Effector memory CD4-positive, alpha-beta T cell (primary cell): Measurements from ENCODE around the gene DCDC2.
"Not testable (repeated sequence)": the region's sequence is repeated elsewhere in the genome, so short reads cannot be mapped to it uniquely, and the experiment has no call there.

ENCODE experiments used
- DNase-seq, 3 donors: peaks; one replicate each; pipeline ENCODE4 v3.0.0-alpha.2; 2020
- H3K27ac ChIP-seq: 2 replicates; pipeline ENCODE4 v1.7.0; 2013; ENCODE audit warnings: mild to moderate bottlenecking, low read length, moderate library complexity; ENCODE audit not compliant: insufficient read depth, poor library complexity, severe bottlenecking
- H3K27me3 ChIP-seq: replicated peaks from 2 replicates; pipeline ENCODE4 v1.7.0; 2013; ENCODE audit warnings: mild to moderate bottlenecking, low read length; ENCODE audit not compliant: insufficient read depth, control insufficient read depth, poor library complexity, severe bottlenecking
- H3K36me3 ChIP-seq: 2 replicates; pipeline ENCODE4 v1.7.0; 2013; ENCODE audit warnings: mild to moderate bottlenecking, low read length, moderate library complexity; ENCODE audit not compliant: control insufficient read depth, insufficient read depth
- H3K4me1 ChIP-seq: 2 replicates; pipeline ENCODE4 v1.7.0; 2013; ENCODE audit warnings: low read length, mild to moderate bottlenecking; ENCODE audit not compliant: control insufficient read depth, insufficient read depth, poor library complexity, severe bottlenecking
- H3K4me3 ChIP-seq: 2 replicates; pipeline ENCODE4 v1.7.0; 2013; ENCODE audit warnings: low read length, low read depth, mild to moderate bottlenecking; ENCODE audit not compliant: insufficient read depth, poor library complexity, severe bottlenecking
- H3K9me3 ChIP-seq: 2 replicates; pipeline ENCODE4 v1.7.0; 2013; ENCODE audit warnings: mild to moderate bottlenecking, low read length, moderate library complexity; ENCODE audit not compliant: control insufficient read depth

DCDC2 gene

GRCh38 chr6:24154121-24154520 is 203.7 kb downstream of the DCDC2 start:
- Histone ChIP-seq H3K4me1 (no peaks in the 10 kb centered on the region), H3K4me3 (no peak overlapping the region), H3K27me3 (no peaks in the 10 kb centered on the region), H3K27ac (no peak overlapping the region), H3K9me3 (no peaks in the 10 kb centered on the region), H3K36me3 (no peaks in the 10 kb centered on the region)
- DNase-seq = no peak

- H3K36me3 ChIP-seq = no peaks in the 10 kb centered on the region
- H3K9me3 ChIP-seq = no peaks in the 10 kb centered on the region
- no peaks in the 10 kb centered on the region for H3K27me3 ChIP-seq
- no peak for DNase-seq
- H3K27ac ChIP-seq = no peak overlapping the region
- no peaks in the 10 kb centered on the region for H3K4me1 ChIP-seq
- H3K4me3 ChIP-seq = no peak overlapping the region
These were observed 205.8 kb downstream of the DCDC2 start for GRCh38 chr6:24152014-24152413.

- H3K36me3 ChIP-seq = no peaks in the 10 kb centered on the region
- no peak overlapping the region for H3K4me3 ChIP-seq
- no peaks in the 10 kb centered on the region for H3K9me3 ChIP-seq
- H3K27ac ChIP-seq = no peak overlapping the region
- no peak for DNase-seq
- H3K4me1 ChIP-seq = no peaks in the 10 kb centered on the region
- H3K27me3 ChIP-seq = no peaks in the 10 kb centered on the region
These were observed 208.0 kb downstream of the DCDC2 start for GRCh38 chr6:24149836-24150235.

GRCh38 chr6:24149296-24149695 is 208.6 kb downstream of the DCDC2 start:
- no peaks in the 10 kb centered on the region for H3K36me3 ChIP-seq
- H3K27me3 ChIP-seq = no peaks in the 10 kb centered on the region
- DNase-seq = no peak
- H3K27ac ChIP-seq = no peak overlapping the region
- H3K4me3 ChIP-seq = no peak overlapping the region
- no peaks in the 10 kb centered on the region for H3K9me3 ChIP-seq
- H3K4me1 ChIP-seq = no peaks in the 10 kb centered on the region

GRCh38 chr6:24148684-24149083 is 209.2 kb downstream of the DCDC2 start:
- Histone ChIP-seq H3K4me3 (no peak overlapping the region), H3K36me3 (no peaks in the 10 kb centered on the region), H3K9me3 (no peaks in the 10 kb centered on the region), H3K27me3 (no peaks in the 10 kb centered on the region), H3K4me1 (no peaks in the 10 kb centered on the region), H3K27ac (no peak overlapping the region)
- no peak for DNase-seq

- no peak overlapping the region for H3K27ac ChIP-seq
- no peak for DNase-seq
- H3K9me3 ChIP-seq = no peaks in the 10 kb centered on the region
- H3K4me1 ChIP-seq = no peaks in the 10 kb centered on the region
- H3K36me3 ChIP-seq = no peaks in the 10 kb centered on the region
- no peaks in the 10 kb centered on the region for H3K27me3 ChIP-seq
- no peak overlapping the region for H3K4me3 ChIP-seq
These were observed 209.7 kb downstream of the DCDC2 start for GRCh38 chr6:24148154-24148570.

- Histone ChIP-seq H3K9me3 (no peaks in the 10 kb centered on the region), H3K4me3 (no peak overlapping the region), H3K27ac (no peak overlapping the region), H3K4me1 (no peaks in the 10 kb centered on the region), H3K36me3 (no peaks in the 10 kb centered on the region), H3K27me3 (no peaks in the 10 kb centered on the region)
- no peak for DNase-seq
These were observed 210.2 kb downstream of the DCDC2 start for GRCh38 chr6:24147511-24148153.

- Histone ChIP-seq H3K4me3 (no peak overlapping the region), H3K4me1 (no peaks in the 10 kb centered on the region), H3K27ac (no peak overlapping the region), H3K27me3 (no peaks in the 10 kb centered on the region), H3K9me3 (no peaks in the 10 kb centered on the region), H3K36me3 (no peaks in the 10 kb centered on the region)
- DNase-seq = no peak
These were observed 211.0 kb downstream of the DCDC2 start for GRCh38 chr6:24146871-24147270.

- Histone ChIP-seq H3K36me3 (no peaks in the 10 kb centered on the region), H3K27ac (no peak overlapping the region), H3K9me3 (no peaks in the 10 kb centered on the region), H3K4me1 (no peaks in the 10 kb centered on the region), H3K4me3 (no peak overlapping the region), H3K27me3 (no peaks in the 10 kb centered on the region)
- DNase-seq = no peak
These were observed 212.1 kb downstream of the DCDC2 start for GRCh38 chr6:24145690-24146131.

- not testable (repeated sequence) for H3K9me3 ChIP-seq, DNase-seq, H3K4me1 ChIP-seq, H3K27ac ChIP-seq, H3K27me3 ChIP-seq, H3K36me3 ChIP-seq, H3K4me3 ChIP-seq
These were observed 215.1 kb downstream of the DCDC2 start for GRCh38 chr6:24142733-24143132.
